ENCODE data around the gene SPOCK2. TPM values are rescaled to one million over a fixed set of nuclear protein-coding genes. Genes with fewer than 3 reads are reported as not detected.

Gene SPOCK2
- total and polyA plus RNA-seq, 10 of the 15 experiments (the other 5 are each of a cell fraction or from before 2014, with no cell fraction given) = 0.02 to 1.5 (median 0.58) TPM

Other genes with a start within 250 kb of the SPOCK2 start
- 287 and 299 TPM in 2 replicates for gene PSAP, start 237.3 kb downstream of the SPOCK2 start, total RNA-seq (2014; rRNA removed)
- 178 and 179 TPM in 2 replicates for gene PSAP, start 237.3 kb downstream of the SPOCK2 start, total RNA-seq (2014; rRNA removed; fragmentation: Illumina TruSeq; extraction: Trizol)
- 336 and 346 TPM in 2 replicates for gene PSAP, start 237.3 kb downstream of the SPOCK2 start, total RNA-seq (2021)
- 190 and 232 TPM in 2 replicates for gene PSAP, start 237.3 kb downstream of the SPOCK2 start, polyA plus RNA-seq (2011; rRNA removed)
- gene PSAP, start 237.3 kb downstream of the SPOCK2 start, polyA plus RNA-seq (2014; fragmentation: Illumina TruSeq; extraction: Trizol) = 251 and 258 TPM in 2 replicates
- 100 to 1,000 TPM; 280 to 312 TPM for gene PSAP, start 237.3 kb downstream of the SPOCK2 start, polyA plus RNA-seq (2014; fragmentation: Nextera tagmentation; extraction: Ambion mirVana)
- 309 and 310 TPM in 2 replicates for gene PSAP, start 237.3 kb downstream of the SPOCK2 start, polyA plus RNA-seq (2014; rRNA removed)
- gene PSAP, start 237.3 kb downstream of the SPOCK2 start, polyA plus RNA-seq (2016; fragmentation: Nextera tagmentation; extraction: Ambion mirVana) = 100 to 1,000 TPM; 275 to 291 TPM
- gene CHST3, start 124.2 kb downstream of the SPOCK2 start, total RNA-seq (2014; rRNA removed) = 0.11 and 0.16 TPM in 2 replicates
- 0.04 and 0.05 TPM in 2 replicates for gene CHST3, start 124.2 kb downstream of the SPOCK2 start, total RNA-seq (2014; rRNA removed; fragmentation: Illumina TruSeq; extraction: Trizol)
- gene CHST3, start 124.2 kb downstream of the SPOCK2 start, total RNA-seq (2021) = 0.13 and 0.15 TPM in 2 replicates
- gene CHST3, start 124.2 kb downstream of the SPOCK2 start, polyA plus RNA-seq (2011; rRNA removed) = 0.36 and 0.50 TPM in 2 replicates
- 0.03 TPM in 1 of 2 replicates, not detected in the other for gene CHST3, start 124.2 kb downstream of the SPOCK2 start, polyA plus RNA-seq (2014; fragmentation: Illumina TruSeq; extraction: Trizol)
- under 1 TPM in 1 of 2 experiments, not detected in 1; 0.04 TPM for gene CHST3, start 124.2 kb downstream of the SPOCK2 start, polyA plus RNA-seq (2014; fragmentation: Nextera tagmentation; extraction: Ambion mirVana)
- gene CHST3, start 124.2 kb downstream of the SPOCK2 start, polyA plus RNA-seq (2014; rRNA removed) = 0.06 TPM in 2 replicates
- under 1 TPM in 1 of 2 experiments, not detected in 1; 0.04 TPM for gene CHST3, start 124.2 kb downstream of the SPOCK2 start, polyA plus RNA-seq (2016; fragmentation: Nextera tagmentation; extraction: Ambion mirVana)
- 69.0 and 78.1 TPM in 2 replicates for gene ANAPC16, start 127.5 kb upstream of the SPOCK2 start, total RNA-seq (2014; rRNA removed)
- gene ANAPC16, start 127.5 kb upstream of the SPOCK2 start, total RNA-seq (2014; rRNA removed; fragmentation: Illumina TruSeq; extraction: Trizol) = 80.2 and 80.3 TPM in 2 replicates
- gene ANAPC16, start 127.5 kb upstream of the SPOCK2 start, total RNA-seq (2021) = 66.9 and 72.7 TPM in 2 replicates
- 191 and 233 TPM in 2 replicates for gene ANAPC16, start 127.5 kb upstream of the SPOCK2 start, polyA plus RNA-seq (2011; rRNA removed)
- 79.5 and 97.5 TPM in 2 replicates for gene ANAPC16, start 127.5 kb upstream of the SPOCK2 start, polyA plus RNA-seq (2014; fragmentation: Illumina TruSeq; extraction: Trizol)
- 100 to 1,000 TPM; 178 to 208 TPM for gene ANAPC16, start 127.5 kb upstream of the SPOCK2 start, polyA plus RNA-seq (2014; fragmentation: Nextera tagmentation; extraction: Ambion mirVana)
- 89.1 and 123 TPM in 2 replicates for gene ANAPC16, start 127.5 kb upstream of the SPOCK2 start, polyA plus RNA-seq (2014; rRNA removed)
- 100 to 1,000 TPM; 145 to 153 TPM for gene ANAPC16, start 127.5 kb upstream of the SPOCK2 start, polyA plus RNA-seq (2016; fragmentation: Nextera tagmentation; extraction: Ambion mirVana)
- 23.3 and 32.9 TPM in 2 replicates for gene ASCC1, start 127.7 kb upstream of the SPOCK2 start, total RNA-seq (2014; rRNA removed)
- gene ASCC1, start 127.7 kb upstream of the SPOCK2 start, total RNA-seq (2014; rRNA removed; fragmentation: Illumina TruSeq; extraction: Trizol) = 40.4 and 41.9 TPM in 2 replicates
- 37.7 and 37.9 TPM in 2 replicates for gene ASCC1, start 127.7 kb upstream of the SPOCK2 start, total RNA-seq (2021)
- gene ASCC1, start 127.7 kb upstream of the SPOCK2 start, polyA plus RNA-seq (2011; rRNA removed) = 80.6 and 113 TPM in 2 replicates
- 62.2 and 83.1 TPM in 2 replicates for gene ASCC1, start 127.7 kb upstream of the SPOCK2 start, polyA plus RNA-seq (2014; fragmentation: Illumina TruSeq; extraction: Trizol)
- gene ASCC1, start 127.7 kb upstream of the SPOCK2 start, polyA plus RNA-seq (2014; fragmentation: Nextera tagmentation; extraction: Ambion mirVana) = 10 to 100 TPM; 41.6 to 49.9 TPM
- gene ASCC1, start 127.7 kb upstream of the SPOCK2 start, polyA plus RNA-seq (2014; rRNA removed) = 40.8 and 40.9 TPM in 2 replicates
- 10 to 100 TPM; 43.8 to 47.2 TPM for gene ASCC1, start 127.7 kb upstream of the SPOCK2 start, polyA plus RNA-seq (2016; fragmentation: Nextera tagmentation; extraction: Ambion mirVana)
- 227 and 228 TPM in 2 replicates for gene DDIT4, start 185.4 kb upstream of the SPOCK2 start, total RNA-seq (2014; rRNA removed)
- 75.4 and 76.9 TPM in 2 replicates for gene DDIT4, start 185.4 kb upstream of the SPOCK2 start, total RNA-seq (2014; rRNA removed; fragmentation: Illumina TruSeq; extraction: Trizol)
- 192 and 210 TPM in 2 replicates for gene DDIT4, start 185.4 kb upstream of the SPOCK2 start, total RNA-seq (2021)
- 181 and 277 TPM in 2 replicates for gene DDIT4, start 185.4 kb upstream of the SPOCK2 start, polyA plus RNA-seq (2011; rRNA removed)
- 35.2 and 44.5 TPM in 2 replicates for gene DDIT4, start 185.4 kb upstream of the SPOCK2 start, polyA plus RNA-seq (2014; fragmentation: Illumina TruSeq; extraction: Trizol)
- 1 to 10 TPM; 2.1 to 5.0 TPM for gene DDIT4, start 185.4 kb upstream of the SPOCK2 start, polyA plus RNA-seq (2014; fragmentation: Nextera tagmentation; extraction: Ambion mirVana)
- gene DDIT4, start 185.4 kb upstream of the SPOCK2 start, polyA plus RNA-seq (2014; rRNA removed) = 174 and 190 TPM in 2 replicates
- 100 to 1,000 TPM; 245 to 268 TPM for gene DDIT4, start 185.4 kb upstream of the SPOCK2 start, polyA plus RNA-seq (2016; fragmentation: Nextera tagmentation; extraction: Ambion mirVana)

Measured in GM12878 (cell line).